Ammon's horn (tissue), 1 donor: Measurements from ENCODE around the gene GPBP1.
"Not testable (repeated sequence)": the region's sequence is repeated elsewhere in the genome, so short reads cannot be mapped to it uniquely, and the experiment has no call there.

Experiments
- DNase-seq: peaks from one replicate; pipeline ENCODE4 v3.0.0-alpha.2; 2016; ENCODE audit warnings: low spot score

The GPBP1 gene

GRCh38 chr5:57291894-57292293, 118.0 kb downstream of the GPBP1 start:
- DNase-seq: no peak

GRCh38 chr5:57292336-57292735, 118.5 kb downstream of the GPBP1 start:
- DNase-seq: no peak

DNA sequence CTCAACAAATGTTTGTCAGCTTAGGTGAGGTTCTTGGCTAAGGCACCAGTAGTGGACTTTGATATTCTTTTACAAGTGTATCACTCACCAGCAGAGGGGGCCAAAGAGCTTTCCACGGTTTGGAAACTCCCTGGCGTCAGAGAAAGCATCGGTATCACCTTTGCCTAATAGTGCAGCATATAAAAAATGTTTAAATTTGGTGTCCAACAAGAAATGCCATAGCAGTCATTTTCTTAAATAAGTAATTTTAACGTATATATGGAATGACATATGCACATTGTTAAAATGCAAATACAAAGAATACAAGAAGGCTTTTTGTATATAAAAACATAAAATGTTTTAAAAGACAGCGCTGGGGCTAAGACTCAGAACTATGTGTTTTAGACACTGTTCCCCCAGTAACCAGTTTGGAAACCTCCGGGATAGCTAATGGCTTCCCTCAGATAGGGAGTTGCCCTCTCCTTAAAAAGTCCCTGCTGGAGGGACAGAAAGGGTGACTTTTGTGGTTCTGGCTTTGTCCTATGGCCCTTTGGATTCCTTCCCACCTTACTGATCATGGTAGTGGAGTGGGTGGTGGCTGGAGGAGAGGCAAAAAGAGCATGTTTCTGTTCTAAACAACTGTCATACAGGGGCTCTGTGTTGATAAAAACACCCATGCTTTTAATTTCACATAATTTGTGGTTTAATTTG, 124.6 kb downstream of the GPBP1 start:
- DNase-seq: peak; percentile 86

DNA sequence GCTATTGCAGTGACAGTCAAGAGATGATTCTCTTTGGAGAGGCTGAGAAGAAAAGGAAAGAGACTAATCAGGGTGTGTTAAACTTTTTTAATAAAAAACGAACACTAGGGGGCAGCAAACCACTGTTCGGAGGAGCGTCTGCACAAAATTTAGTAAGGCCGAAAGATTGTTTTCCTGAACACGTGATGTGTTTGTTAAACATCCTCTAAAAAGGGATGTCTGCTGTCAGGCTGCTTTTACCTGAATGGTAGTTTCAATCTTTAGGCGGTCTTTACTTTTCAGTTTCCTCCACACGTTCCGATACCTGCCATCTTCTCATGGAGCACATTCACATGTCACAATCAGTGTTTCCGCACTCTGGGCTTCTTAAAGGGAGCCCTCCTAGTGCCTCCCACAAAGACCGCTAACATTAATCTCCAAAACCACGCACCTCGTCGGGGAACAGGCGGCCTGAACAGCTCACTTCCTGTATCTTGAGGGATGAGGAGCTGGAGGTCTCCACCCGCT, 125.2 kb downstream of the GPBP1 start:
- peak; percentile 35 for DNase-seq

- no peak for DNase-seq
Measured at GRCh38 chr5:57299986-57300385, 126.1 kb downstream of the GPBP1 start.

GRCh38 chr5:57302164-57302563, 128.3 kb downstream of the GPBP1 start:
- no peak for DNase-seq

DNA sequence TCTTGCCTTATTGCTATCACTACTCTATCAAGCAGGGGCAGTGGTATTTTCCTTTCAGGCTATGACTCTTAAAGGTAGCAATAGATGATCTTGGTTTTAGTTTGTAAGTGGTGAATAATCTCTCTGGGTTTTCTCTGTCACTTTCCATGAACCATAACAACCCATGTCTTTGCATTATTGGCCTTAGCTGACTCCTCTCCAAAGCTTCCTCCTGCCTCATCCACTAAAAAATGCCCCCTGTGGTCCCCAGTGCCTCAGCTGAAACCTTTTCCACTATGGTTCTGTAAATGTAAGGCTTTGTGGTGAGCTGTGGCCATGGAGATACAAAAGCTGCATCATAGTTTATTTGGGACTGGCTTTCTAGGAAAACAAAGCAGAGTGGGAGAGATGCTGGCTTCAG, 128.8 kb downstream of the GPBP1 start:
- no peak for DNase-seq

DNA sequence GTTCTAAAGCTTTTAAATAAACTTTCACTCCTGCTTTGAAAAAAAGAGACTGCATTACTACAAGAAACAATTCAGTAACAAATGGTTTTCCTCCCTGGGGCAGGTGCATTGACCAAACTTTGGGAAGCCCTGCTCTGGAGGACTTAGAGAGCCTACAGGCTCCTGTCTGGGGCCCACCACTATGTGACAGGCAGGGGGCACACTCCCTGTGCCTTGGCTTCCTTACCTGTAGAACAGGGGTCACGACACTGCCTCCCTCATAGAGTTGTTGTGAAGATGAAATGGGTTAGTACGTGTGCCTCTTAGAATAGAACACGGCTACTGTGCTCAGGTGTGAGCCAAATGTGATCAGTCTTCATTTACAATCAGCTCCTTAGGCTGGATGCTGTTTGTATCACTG, 130.1 kb downstream of the GPBP1 start:
- DNase-seq: no peak

GRCh38 chr5:57304931-57305330, 131.1 kb downstream of the GPBP1 start:
- no peak for DNase-seq

DNA sequence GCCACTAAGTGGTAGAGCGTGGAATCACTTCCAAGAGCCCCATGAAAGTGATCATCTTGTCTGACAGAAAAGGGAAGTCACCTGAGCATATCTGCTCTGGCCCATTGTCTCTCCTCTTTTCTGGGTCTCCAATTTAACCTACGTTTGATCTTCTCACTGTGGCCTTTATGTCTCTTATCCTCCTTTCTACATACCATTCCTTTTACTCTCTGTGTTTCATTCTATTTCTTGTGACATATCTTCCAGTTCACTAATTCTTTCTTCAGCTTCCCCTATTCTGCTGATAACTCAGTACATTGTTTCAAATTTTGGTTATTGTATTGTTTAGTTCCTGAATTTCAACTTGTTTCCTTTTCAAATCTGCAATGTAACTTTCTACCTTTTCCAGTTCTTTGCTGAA, 132.5 kb downstream of the GPBP1 start:
- no peak for DNase-seq

- no peak for DNase-seq
Measured at GRCh38 chr5:57307516-57307915, 133.7 kb downstream of the GPBP1 start.

- not testable (repeated sequence) for DNase-seq
Measured at GRCh38 chr5:57309022-57309421, 135.2 kb downstream of the GPBP1 start.

DNA sequence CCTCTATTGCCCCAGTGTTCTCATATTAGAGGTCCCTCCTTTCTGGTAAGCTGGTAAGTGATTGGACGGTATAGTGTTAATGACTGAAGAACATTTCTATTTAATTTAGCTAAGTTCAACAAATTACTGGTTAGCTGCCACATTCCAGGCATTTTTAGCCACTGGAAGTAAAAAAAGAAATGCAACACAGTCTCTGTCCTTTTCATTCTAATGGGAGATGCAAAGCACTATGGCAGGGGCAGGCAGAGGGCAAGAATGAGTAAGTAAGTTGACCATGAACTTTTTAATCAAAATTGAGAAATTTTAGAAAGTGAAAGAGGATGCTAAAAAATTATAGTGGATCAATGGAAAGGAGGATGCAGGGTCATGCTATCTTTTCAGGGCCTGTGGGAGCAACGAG, 137.4 kb downstream of the GPBP1 start:
- no peak for DNase-seq

DNA sequence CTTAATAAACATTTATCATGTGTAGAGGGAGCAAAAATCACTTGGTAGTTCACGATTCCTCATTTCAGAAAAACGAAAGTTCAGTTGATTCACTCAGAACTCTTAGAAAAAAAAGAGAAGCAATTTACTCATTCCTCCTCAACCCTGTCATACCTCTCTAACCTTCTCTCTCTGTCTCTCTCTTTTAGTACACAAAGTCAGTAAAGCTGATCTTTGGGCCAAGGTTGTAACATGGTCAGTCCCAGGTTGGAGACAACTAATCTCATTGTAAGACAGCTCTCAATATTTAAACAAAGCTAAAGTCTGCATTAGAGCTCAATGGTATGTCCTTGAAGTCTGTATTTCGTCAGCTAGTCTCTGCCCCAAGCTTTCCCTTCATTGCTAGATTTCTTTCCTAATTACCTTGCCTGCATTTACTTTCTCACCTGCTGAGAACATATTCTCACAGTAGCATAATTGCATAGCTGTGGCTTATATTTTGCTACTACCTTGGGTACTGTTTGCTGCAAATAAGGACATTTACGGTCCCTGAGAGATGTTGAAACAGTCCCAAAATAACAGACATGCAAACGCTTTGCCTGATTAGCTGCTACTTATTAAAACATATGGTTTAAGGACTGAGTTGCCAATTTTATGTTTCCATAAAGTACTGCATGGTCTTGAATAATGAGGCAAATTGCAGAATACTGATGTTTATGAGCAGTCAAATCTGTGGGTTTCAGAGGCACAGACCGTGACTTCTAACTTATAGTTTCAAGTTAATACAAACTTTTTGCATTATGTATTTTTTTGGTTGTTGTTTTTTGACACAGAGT, 138.3 kb downstream of the GPBP1 start:
- no peak for DNase-seq

DNA sequence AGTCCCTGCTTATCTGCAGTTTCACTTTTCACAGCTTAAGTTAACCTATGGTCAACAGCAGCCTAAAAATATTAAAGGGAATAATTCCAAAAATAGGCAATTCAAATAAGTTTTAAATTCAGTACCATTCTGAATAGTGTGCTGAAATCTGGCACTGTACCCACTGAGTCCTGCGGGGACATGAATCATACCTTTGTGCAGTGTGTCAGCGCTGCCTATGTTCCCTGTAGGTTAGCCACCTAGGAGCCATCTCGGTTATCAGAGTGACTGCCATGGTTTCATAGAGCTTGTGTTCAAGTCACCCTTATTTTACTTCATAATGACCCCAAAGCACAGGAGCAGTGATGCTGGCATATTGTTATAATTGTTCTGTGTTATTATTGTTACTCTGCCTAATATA, 139.9 kb downstream of the GPBP1 start:
- DNase-seq: no peak
